ENCODE measurements around the gene PPP6R2. TPM values are rescaled to one million over a fixed set of nuclear protein-coding genes. Genes with fewer than 3 reads are reported as not detected.

Gene PPP6R2
- total RNA-seq, 1 experiment from 2014 or later = 47.8 TPM

GRCh38 chr22:50455201-50455600 is 112.1 kb downstream of the PPP6R2 start (continued):
- TF ChIP-seq AFF4 (CRISPR knock-in tag; IDR thresholded peaks at IDR 0.05; ENCODE audit: borderline replicate concordance) = no peak
- TF ChIP-seq SOX15 (CRISPR knock-in tag; IDR thresholded peaks at IDR 0.05) = no peak
- no peak for TF ChIP-seq NFATC4 (CRISPR knock-in tag; IDR thresholded peaks at IDR 0.05)
- TF ChIP-seq GTF2I (CRISPR knock-in tag; conservative IDR thresholded peaks at IDR 0.05) = no peak
- TF ChIP-seq KAT7 (CRISPR knock-in tag; IDR thresholded peaks at IDR 0.05; ENCODE audit: borderline replicate concordance) = no peak
- TF ChIP-seq, protein P1, sequence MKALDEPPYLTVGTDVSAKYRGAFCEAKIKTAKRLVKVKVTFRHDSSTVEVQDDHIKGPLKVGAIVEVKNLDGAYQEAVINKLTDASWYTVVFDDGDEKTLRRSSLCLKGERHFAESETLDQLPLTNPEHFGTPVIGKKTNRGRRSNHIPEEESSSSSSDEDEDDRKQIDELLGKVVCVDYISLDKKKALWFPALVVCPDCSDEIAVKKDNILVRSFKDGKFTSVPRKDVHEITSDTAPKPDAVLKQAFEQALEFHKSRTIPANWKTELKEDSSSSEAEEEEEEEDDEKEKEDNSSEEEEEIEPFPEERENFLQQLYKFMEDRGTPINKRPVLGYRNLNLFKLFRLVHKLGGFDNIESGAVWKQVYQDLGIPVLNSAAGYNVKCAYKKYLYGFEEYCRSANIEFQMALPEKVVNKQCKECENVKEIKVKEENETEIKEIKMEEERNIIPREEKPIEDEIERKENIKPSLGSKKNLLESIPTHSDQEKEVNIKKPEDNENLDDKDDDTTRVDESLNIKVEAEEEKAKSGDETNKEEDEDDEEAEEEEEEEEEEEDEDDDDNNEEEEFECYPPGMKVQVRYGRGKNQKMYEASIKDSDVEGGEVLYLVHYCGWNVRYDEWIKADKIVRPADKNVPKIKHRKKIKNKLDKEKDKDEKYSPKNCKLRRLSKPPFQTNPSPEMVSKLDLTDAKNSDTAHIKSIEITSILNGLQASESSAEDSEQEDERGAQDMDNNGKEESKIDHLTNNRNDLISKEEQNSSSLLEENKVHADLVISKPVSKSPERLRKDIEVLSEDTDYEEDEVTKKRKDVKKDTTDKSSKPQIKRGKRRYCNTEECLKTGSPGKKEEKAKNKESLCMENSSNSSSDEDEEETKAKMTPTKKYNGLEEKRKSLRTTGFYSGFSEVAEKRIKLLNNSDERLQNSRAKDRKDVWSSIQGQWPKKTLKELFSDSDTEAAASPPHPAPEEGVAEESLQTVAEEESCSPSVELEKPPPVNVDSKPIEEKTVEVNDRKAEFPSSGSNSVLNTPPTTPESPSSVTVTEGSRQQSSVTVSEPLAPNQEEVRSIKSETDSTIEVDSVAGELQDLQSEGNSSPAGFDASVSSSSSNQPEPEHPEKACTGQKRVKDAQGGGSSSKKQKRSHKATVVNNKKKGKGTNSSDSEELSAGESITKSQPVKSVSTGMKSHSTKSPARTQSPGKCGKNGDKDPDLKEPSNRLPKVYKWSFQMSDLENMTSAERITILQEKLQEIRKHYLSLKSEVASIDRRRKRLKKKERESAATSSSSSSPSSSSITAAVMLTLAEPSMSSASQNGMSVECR (CRISPR knock-in tag; IDR thresholded peaks at IDR 0.05; ENCODE audit: borderline replicate concordance) = no peak

- H3K9me3 Mint-ChIP-seq = no peaks in the 10 kb centered on the region
- ATAC-seq (no peak), DNase-seq (ENCODE audit: low spot score) (no peak)
- H3K36me3 Mint-ChIP-seq = peaks cover 40% of the 10 kb centered on the region
- H3K27me3 Mint-ChIP-seq (ENCODE audit: low read depth) = no peaks in the 10 kb centered on the region
- H3K4me3 Mint-ChIP-seq = no peak overlapping the region
- H3K4me1 Mint-ChIP-seq = no peaks in the 10 kb centered on the region
- TF ChIP-seq EMX1 (CRISPR knock-in tag; IDR thresholded peaks at IDR 0.05) (no peak), CREM (CRISPR knock-in tag; IDR thresholded peaks at IDR 0.05) (no peak), CBFB (CRISPR knock-in tag; IDR thresholded peaks at IDR 0.05; ENCODE audit: low read depth) (no peak), ERG (CRISPR knock-in tag; IDR thresholded peaks at IDR 0.05) (no peak), ZNF532 (CRISPR knock-in tag; IDR thresholded peaks at IDR 0.05; ENCODE audit: borderline replicate concordance) (no peak), HMGXB4 (CRISPR knock-in tag; IDR thresholded peaks at IDR 0.05) (no peak), OVOL2 (CRISPR knock-in tag; IDR thresholded peaks at IDR 0.05; ENCODE audit: borderline replicate concordance) (no peak)
- ChIA-PET CTCF (no interaction called here), POLR2A (no interaction called here)
- H3K27ac Mint-ChIP-seq = no peak overlapping the region
Measured at GRCh38 chr22:50456026-50456425, 112.9 kb downstream of the PPP6R2 start.
